IPS DF 19.7 (cell line): ENCODE measurements around the gene RALBP1.
"Not testable (repeated sequence)": the region's sequence is repeated elsewhere in the genome, so short reads cannot be mapped to it uniquely, and the experiment has no call there.

ENCODE experiments used
- DNase-seq: peaks from one replicate; pipeline ENCODE4 v3.0.0-alpha.2; 2013; ENCODE audit warnings: low read depth, low spot score

The RALBP1 gene

GRCh38 chr18:9454061-9454703, 21.1 kb upstream of the RALBP1 start:
- DNase-seq: no peak

- no peak for DNase-seq
Observed at GRCh38 chr18:9455718-9456511, 19.4 kb upstream of the RALBP1 start.

- no peak for DNase-seq
Observed at GRCh38 chr18:9466127-9466526, 9.2 kb upstream of the RALBP1 start.

GRCh38 chr18:9466846-9467245, 8.5 kb upstream of the RALBP1 start:
- DNase-seq: no peak

GRCh38 chr18:9468998-9469397, 6.3 kb upstream of the RALBP1 start:
- no peak for DNase-seq

GRCh38 chr18:9469685-9470084, 5.6 kb upstream of the RALBP1 start:
- DNase-seq: no peak

- DNase-seq: no peak
Observed at GRCh38 chr18:9474108-9474982, 968 bp upstream of the RALBP1 start.

GRCh38 chr18:9475643-9476591, 604 bp downstream of the RALBP1 start:
- DNase-seq: no peak

DNA sequence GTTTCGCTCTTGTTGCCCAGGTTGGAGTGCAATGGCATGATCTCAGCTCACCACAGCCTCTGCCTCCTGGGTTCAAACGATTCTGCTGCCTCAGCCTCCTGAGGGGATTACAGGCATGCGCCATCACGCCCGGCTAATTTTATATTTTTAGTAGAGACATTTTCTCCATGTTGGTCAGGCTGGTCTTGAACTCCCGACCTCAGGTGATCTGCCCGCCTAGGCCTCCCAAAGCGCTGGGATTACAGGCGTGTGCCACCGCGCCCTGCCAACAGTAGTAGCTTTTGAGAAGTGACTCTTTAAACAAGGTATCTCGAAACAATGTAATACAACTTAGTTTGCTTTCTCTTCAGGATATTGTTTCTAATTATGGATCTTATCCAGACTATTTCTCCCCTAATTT, 1.6 kb downstream of the RALBP1 start:
- DNase-seq: not testable (repeated sequence)

DNA sequence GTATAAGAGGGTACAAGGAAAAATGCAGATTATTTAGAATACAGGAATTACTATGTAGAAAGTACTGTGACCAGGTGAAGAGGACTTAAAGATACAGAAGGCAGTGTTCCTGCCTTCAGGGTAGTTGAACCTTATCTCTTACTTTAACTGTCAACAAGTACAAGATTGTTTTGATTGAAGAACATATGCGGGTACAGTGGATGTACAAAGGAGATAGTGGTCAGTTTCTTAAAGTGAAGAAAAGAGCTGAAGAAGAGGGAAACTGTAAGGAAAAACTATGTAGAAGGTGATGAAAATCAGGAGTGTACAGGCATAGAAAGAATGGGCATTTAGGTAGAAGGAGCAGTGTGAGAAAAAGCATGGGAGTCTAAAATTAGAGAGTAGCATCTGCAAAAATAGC, 2.2 kb downstream of the RALBP1 start:
- DNase-seq: no peak

DNA sequence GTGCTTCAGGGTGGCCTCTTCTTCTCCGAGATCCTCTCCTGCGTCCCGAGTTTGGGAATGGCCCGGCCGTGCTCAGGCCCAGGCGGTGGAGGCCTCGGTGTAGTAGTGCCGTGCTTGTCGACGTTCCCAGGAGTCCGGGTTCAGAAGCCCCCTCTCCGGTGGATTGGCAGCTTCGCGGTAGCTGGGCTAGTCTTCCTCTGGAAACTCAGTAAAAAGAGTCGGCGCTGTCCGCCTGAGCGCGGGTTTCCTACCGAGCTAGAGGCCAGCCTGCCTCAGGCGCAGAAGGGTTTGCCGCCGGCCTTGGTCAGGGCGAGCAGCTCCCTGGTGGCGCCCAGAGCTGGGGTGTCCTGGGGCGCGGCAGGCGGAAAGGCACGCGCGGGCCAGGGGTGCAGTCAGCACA, 3.2 kb downstream of the RALBP1 start:
- DNase-seq: no peak

- DNase-seq: no peak
Observed at GRCh38 chr18:9482790-9483189, 7.5 kb downstream of the RALBP1 start.

GRCh38 chr18:9483526-9483925, 8.2 kb downstream of the RALBP1 start:
- DNase-seq: no peak

GRCh38 chr18:9484856-9485255, 9.5 kb downstream of the RALBP1 start:
- DNase-seq: not testable (repeated sequence)

DNA sequence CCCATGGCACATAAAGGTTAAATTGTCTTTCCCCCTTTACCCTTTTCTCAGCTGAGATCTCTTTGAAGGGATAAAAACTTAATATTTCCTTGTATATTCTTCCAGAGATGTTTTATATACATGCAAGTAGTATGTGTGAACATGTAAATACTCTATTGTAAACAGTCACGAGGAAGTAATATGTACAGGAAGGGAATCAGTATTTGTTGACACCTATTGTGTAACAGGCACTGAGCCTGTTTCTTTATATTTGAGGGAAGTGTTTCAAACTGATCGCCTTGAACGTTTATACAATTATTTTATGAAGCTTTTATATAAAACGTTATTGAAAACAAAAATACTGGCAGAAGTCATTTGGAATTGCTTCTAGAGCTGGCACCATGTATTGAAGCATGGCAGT, 13.2 kb downstream of the RALBP1 start:
- DNase-seq: no peak

DNA sequence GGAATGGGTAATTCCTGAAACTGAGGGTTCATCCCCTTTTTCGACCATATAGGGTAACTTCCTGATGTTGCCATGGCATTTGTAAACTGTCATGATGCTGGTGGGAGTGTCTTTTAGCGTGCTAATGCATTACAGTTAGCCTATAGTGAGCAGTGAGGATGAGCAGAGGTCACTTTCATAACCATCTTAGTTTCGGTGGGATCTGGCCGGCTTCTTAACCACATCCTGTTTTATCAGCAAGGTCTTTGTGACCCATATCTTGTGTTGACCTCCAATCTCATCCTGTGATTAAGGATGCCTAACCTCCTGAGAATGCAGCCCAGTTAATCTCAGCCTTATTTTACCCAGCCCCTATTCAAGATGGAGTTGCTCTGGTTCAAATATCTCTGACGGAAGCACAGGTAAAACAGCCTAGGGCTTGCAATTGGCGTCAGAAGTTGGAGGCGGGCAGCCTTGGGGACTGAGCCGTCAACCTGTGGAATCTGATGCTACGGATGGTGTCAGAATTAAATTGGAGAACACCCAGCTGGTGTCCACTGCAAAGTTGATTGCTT, 19.5 kb downstream of the RALBP1 start:
- no peak for DNase-seq

GRCh38 chr18:9495465-9495864, 20.2 kb downstream of the RALBP1 start:
- DNase-seq: no peak

DNA sequence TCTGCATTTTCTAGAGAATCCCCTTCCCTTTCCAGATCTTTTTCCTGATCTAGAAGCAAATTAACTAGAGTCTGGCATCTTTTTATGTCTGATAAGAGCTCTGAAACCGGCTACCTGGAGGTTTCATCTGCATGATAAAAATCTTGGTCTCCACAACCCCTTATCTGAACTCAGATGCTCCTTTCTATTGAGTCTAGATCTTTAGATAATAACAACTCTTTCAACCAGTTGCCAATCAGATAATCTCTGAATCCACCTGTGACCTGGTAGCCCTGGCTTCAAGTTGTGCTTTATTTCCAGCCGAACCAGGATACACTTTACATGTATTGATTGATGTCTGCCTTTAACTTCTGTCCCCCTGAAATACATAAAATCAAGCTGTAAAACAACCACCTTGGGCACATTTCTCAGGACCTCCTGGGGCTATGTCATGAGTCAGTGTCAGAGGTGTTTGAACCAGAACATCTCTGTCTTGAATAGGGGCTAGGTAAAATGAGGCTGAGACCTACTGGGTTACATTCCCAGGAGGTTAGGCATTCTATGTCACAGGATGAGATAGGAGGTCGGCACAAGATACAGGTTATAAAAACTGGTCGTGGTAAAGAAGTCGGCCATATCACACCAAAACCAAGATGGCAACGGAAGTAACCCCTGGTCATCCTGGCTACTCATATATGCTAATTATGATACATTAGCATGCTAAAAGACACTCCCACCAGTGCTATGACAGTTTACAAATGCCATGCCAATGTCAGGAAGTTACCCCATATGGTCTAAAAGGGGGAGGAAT, 20.8 kb downstream of the RALBP1 start:
- no peak for DNase-seq

GRCh38 chr18:9506046-9506792, 30.9 kb downstream of the RALBP1 start:
- DNase-seq: no peak
